ENCODE data around the gene POU6F1. TPM values are rescaled to one million over a fixed set of nuclear protein-coding genes. Genes with fewer than 3 reads are reported as not detected.

POU6F1 gene
- polyA plus RNA-seq, 1 donor from 2014 or later, result 3.2 TPM

DNA sequence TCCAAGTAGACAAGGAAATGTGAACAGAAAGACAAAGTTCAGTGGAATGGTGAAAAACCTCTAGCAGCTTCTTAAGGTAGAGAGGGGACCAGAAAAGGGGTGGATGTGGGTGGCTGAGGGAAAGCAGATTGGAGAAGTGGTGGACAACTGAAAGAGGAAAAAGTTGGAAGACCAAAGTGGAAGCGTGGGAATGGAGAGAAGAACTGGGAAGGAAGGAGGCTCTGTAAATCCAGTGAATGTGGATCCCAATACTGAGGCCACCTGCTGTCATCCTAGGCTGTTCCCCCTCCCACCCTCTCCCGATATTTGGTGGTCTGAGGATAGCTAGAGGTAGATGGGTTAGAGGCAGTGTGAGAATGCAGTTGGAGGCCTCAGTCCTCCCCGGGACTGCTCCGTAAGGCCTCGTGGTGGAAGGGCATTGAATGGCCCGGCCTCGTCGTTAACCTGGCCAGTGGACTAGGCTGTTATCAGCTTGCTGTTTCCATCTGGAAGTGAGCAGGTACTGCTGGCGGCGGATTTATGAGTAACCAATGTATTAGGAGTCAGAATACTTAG lies 822 bp upstream of the POU6F1 start:
- Mint-ChIP-seq H3K36me3 (peaks cover 4% of the 10 kb centered on the region), H3K9me3 (no peaks in the 10 kb centered on the region), H3K27ac (peak overlapping the region; percentile 96 to 97 (median 97))

DNA sequence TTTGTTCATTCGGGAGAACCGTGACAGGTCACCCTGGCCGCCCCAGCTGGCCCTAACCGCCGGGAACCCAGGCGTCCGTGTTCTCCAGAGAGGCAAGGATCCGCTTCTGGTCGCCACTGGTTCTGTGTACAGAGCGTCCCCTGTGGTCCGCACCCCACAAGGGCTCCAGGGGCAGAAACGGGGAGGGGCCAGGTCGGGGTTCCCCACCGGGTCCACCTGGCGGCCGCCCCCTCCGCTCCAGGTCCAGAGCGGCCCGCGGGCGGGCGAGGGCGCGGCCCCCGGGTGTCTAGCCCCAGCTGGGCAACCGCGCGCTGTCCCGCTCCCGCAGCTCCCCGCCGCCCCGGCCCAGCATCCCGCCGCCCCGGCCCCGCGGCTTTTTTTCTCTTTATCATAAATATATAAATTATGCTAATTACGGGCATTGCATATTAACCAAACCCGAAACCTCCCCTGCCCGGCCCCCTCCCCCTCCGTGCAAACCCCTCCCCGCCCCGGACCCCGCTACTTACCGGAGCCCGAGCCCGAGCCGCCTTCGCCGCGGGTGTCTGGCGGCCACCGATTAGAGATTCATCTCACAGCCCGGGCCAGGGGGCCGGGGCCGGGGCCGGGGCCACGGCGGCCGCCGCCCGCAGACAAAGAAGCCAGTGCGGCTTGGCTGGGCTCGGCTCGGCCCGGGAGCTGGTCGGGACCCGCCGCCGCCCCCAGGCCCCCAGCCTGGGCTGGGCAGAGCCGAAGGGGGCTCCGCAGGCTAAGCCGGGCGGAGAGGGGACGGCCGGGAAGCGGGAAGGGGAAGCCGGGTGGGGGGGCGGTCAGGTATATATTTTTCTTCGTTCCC lies 512 bp downstream of the POU6F1 start:
- Mint-ChIP-seq H3K4me1 (peaks cover 15 to 19% (median 18%) of the 10 kb centered on the region in 3 donors), H3K36me3 (peaks cover 4% of the 10 kb centered on the region), H3K27me3 (no peaks in the 10 kb centered on the region), H3K4me3 (peak overlapping the region; percentile 94 to 96 (median 96)), H3K9me3 (no peaks in the 10 kb centered on the region), H3K27ac (peak overlapping the region; percentile 94 to 97 (median 96))

More for the DNA sequence above, 822 bp upstream of the POU6F1 start:
- H3K4me1 Mint-ChIP-seq, result peaks cover 15 to 19% (median 18%) of the 10 kb centered on the region in 3 donors
- H3K4me3 Mint-ChIP-seq, result peak overlapping the region; percentile 94 to 96 (median 96)
- no peaks in the 10 kb centered on the region for H3K27me3 Mint-ChIP-seq

DNA sequence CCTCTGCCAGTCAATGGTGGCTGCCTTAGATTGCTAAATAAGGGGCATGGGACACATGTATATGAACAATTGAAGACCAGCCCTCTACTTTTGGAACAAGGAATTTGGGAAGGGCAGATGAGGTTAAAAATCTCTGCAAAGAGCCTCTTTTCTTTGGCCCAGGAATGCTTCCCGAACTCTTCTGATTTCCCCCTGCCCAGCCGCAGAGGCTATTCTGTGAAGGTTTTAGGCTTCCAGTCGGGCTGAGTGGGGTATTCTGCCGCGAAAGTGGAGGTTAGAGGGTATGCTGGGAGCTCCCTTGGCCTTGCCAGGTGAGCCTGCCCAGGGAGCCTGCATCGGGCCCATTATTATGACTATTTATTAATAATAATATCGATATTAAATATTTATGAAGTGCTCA lies 1.2 kb downstream of the POU6F1 start:
- Mint-ChIP-seq H3K4me1 (peaks cover 15 to 19% (median 18%) of the 10 kb centered on the region in 3 donors), H3K4me3 (peak overlapping the region; percentile 71 to 91 (median 88)), H3K27me3 (no peaks in the 10 kb centered on the region), H3K27ac (peak overlapping the region in 2 of 3 donors; percentile 87 to 94), H3K9me3 (no peaks in the 10 kb centered on the region), H3K36me3 (peaks cover 4% of the 10 kb centered on the region)

DNA sequence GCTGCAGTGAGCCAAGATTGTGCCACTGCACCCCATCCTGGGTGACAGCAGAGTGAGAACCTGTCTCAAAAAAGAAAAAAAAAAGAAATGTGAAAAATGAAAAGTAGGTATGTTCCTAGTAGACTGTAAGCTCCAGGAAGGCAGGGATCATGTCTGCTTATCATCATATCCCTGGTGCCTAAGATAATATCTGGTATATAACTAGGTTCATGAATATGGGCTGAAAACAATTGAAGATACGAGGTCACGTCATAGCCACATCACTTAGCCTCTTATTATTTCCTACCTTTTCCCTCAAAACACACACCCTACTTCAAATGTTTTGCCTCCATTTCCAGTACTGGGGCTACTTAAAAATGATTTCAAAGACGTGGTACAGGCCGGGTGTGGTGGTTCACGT lies 3.0 kb downstream of the POU6F1 start:
- Mint-ChIP-seq H3K4me1 (peaks cover 15 to 19% (median 18%) of the 10 kb centered on the region in 3 donors), H3K27me3 (no peaks in the 10 kb centered on the region), H3K27ac (peak overlapping the region; percentile 2 to 84 (median 45)), H3K4me3 (peak overlapping the region in 1 of 4 donors; percentile 49), H3K9me3 (no peaks in the 10 kb centered on the region), H3K36me3 (peaks cover 4% of the 10 kb centered on the region)

DNA sequence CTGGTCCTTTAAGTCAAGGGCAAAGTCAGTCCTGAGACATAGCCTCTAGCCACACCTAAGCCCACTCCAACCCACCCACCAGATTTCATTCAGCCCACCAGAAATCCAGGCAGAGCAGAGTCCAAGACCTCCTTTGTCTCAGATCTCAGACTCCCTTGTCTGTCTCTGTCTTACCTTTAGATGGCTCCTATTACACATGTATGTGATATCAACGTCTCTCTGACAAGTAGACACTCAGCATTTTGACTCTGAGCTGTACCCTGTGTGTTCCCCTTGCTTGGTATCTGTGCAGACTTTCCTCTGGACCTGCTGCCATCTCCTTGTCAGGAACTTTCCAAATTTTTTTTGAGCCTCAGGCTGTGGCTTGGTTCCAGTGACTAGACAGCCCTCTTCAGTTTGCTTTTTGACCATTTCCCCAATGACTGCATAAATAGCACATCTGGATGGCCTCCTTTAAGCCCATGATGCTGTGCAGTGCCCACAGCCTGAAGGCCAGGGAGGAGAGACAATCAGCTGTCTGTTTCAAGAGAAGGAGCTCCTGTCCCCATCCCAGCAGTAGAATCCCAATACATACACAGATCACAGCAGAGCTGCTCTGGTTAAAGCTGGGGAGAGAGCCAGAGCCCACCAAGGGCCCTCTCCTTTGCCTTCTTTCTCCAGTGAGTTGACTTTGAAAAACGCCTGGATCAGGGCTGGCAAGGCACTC lies 7.0 kb downstream of the POU6F1 start:
- no peaks in the 10 kb centered on the region for H3K27me3 Mint-ChIP-seq
- no peak overlapping the region for H3K4me3 Mint-ChIP-seq
- H3K4me1 Mint-ChIP-seq, result peaks cover 0 to 4% (median 3%) of the 10 kb centered on the region in 3 donors
- H3K27ac Mint-ChIP-seq, result peak overlapping the region in 2 of 3 donors; percentile 18 to 29
- H3K9me3 Mint-ChIP-seq, result no peaks in the 10 kb centered on the region
- H3K36me3 Mint-ChIP-seq, result peaks cover 8% of the 10 kb centered on the region

DNA sequence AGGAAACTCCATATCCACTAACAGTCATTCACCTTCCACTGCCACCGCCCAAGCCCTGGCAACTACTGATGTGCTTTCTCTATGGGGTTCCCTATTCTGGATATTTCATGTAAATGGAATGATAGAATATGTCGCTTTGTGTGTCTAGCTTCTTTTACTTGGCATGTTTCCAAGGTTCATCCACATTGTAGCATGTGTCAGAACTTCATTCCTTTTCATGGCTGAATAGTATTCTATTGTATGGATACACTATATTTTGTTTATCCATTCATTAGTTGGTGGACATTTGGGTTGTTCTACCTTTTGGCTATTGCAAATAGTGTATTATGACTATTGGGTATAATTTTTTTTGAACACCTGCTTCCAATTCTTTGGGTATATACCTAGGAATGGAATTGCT lies 8.6 kb downstream of the POU6F1 start:
- H3K4me3 Mint-ChIP-seq, result no peak overlapping the region
- no peaks in the 10 kb centered on the region for H3K27me3 Mint-ChIP-seq
- H3K9me3 Mint-ChIP-seq, result no peaks in the 10 kb centered on the region
- peaks cover 4% of the 10 kb centered on the region for H3K36me3 Mint-ChIP-seq
- peaks cover 0 to 2% (median 0%) of the 10 kb centered on the region in 3 donors for H3K4me1 Mint-ChIP-seq
- no peak overlapping the region for H3K27ac Mint-ChIP-seq

DNA sequence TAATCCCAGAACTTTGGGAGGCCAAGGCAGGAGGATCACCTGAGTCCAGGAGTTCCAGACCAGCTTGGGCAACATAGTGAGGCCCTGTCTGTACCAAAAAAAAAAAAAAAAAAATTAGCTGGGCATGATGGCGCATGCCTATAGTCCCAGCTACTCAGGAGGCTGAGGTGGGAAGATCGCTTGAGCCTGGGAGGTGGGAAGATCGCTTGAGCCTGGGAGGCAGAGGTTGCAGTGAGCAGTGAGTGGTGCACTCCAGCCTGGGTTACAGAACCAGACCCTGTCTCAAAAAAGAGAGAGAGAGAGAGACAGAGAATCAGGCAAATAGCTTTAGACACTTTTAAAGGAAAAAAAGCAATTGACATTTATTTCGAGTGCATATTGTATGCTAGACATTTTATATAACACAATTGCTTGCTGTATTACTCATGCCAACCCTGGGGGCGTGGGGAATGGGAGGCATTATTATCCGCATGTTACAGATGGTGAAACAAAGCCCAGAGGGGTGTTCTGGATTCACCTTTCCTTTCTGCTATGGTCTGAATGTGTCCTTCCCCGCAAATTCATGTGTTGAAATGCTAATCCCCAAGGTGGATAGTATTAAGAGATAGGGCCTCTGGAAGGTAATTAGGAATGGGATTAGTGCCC lies 9.7 kb downstream of the POU6F1 start:
- Mint-ChIP-seq H3K27ac (peak overlapping the region in 1 of 3 donors; percentile 6), H3K9me3 (no peaks in the 10 kb centered on the region), H3K4me1 (no peaks in the 10 kb centered on the region), H3K36me3 (peaks cover 4% of the 10 kb centered on the region), H3K4me3 (no peak overlapping the region), H3K27me3 (no peaks in the 10 kb centered on the region)

DNA sequence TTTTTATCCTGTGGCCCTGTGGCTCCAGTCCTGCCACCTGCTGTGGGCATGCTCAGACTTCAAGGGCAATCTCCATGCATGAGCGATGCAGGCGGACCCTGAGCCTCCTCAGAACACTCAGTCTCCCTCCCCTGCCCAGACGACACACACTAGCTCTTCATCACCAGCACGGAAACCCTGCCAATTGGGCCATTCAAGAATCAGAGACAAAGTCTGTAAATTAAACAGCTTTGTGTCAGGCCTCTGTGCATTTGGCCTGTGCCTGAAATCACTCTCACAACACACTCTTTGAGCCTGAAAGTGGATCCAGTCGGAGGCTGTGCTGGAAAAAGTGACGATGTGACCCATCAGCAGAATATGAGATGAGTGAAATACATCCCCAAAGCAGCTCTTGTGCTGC lies 12.5 kb downstream of the POU6F1 start:
- Mint-ChIP-seq H3K27ac (no peak overlapping the region), H3K4me3 (no peak overlapping the region), H3K27me3 (no peaks in the 10 kb centered on the region), H3K36me3 (peaks cover 4% of the 10 kb centered on the region), H3K9me3 (no peaks in the 10 kb centered on the region), H3K4me1 (no peaks in the 10 kb centered on the region)

DNA sequence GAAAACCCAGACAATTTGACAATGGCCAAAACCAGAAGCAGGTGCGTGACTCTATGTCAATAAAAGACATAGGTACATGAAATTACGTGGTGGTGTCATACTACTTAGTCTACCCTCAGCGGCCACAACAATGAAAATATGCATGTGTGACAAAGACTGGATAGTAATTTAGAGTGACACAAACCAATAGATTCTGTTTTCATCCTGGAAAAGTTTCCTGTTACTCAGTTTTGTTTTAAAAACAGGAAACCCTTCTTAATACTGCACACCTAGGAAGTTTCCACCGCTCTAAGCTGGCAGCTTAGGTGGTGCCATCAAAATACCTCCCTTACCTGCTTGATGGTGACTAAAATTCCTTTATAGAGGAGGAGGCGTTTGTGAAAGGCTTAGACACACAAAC lies 15.1 kb downstream of the POU6F1 start:
- Mint-ChIP-seq H3K27ac (no peak overlapping the region), H3K27me3 (no peaks in the 10 kb centered on the region), H3K4me3 (no peak overlapping the region), H3K36me3 (no peaks in the 10 kb centered on the region), H3K4me1 (no peaks in the 10 kb centered on the region), H3K9me3 (no peaks in the 10 kb centered on the region)

DNA sequence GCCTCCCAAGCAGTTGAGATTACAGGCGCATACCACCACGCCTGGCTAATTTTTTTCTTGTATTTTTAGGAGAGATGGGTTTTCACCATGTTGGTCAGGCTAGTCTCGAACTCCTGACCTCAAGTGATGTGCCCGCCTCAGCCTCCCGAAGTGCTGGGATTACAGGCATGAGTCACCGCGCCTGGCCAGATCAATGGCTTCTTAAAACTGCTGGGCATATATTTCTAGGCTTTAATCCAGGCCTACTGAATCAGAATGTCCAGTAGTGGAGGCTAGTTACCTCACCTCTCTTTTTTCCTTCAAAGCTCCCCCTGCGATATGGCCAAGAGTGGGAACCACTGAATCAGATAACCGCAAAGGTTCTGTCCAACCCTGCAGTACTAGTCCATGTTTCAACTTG lies 17.1 kb downstream of the POU6F1 start:
- Mint-ChIP-seq H3K9me3 (no peaks in the 10 kb centered on the region), H3K4me3 (no peak overlapping the region), H3K27me3 (no peaks in the 10 kb centered on the region), H3K36me3 (no peaks in the 10 kb centered on the region), H3K27ac (no peak overlapping the region), H3K4me1 (no peaks in the 10 kb centered on the region)

DNA sequence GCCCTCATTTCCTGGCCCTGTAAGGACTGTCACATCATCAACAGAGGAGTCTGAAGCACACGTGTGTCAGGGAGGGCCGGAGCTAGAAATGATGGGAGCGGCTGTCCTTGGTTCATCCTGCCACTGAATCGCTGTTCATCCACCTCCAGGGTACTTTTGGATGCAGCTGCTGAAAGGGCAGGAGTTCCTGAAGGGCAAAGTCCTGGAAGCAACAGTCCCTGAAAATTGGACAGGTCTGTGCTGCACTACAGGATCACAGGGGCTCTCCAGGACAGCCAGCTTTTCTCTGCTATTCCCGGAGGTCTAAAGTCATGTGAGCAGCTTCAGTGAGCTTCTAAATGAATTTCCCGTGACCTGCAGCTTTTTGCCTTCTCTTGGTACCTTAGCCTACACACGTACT lies 17.7 kb downstream of the POU6F1 start:
- H3K4me3 Mint-ChIP-seq, result no peak overlapping the region
- H3K36me3 Mint-ChIP-seq, result no peaks in the 10 kb centered on the region
- H3K27me3 Mint-ChIP-seq, result no peaks in the 10 kb centered on the region
- no peaks in the 10 kb centered on the region for H3K9me3 Mint-ChIP-seq
- peak overlapping the region in 1 of 3 donors; percentile 53 for H3K27ac Mint-ChIP-seq
- H3K4me1 Mint-ChIP-seq, result no peaks in the 10 kb centered on the region

DNA sequence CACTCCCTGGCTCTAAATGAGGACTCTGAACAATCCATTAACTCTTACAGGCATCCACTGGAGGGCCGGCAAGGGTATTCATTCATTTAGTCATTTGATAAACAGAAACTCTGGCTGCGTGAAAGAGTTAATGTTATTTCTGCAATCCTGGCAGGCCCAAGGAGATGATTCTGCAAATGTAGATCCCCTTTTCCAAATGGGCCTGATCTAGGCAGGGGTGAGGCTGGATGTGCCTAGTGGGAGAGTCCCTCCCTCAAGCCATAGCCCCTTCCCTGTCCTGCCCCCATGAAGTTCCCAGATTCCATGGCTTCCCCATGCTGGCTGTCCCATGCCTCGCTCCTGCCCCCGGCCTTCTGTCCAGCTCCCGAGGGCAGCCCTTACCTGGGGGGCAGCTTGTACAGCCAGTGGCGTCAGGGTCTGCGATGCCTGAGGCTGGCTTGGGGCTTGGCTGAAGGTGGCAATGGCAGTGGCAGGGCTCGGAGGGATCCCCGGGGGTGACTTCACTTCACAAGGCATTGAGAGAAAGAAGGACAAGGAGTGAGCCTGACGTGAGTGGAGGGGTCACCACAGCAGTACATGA lies 18.4 kb downstream of the POU6F1 start:
- H3K4me1 Mint-ChIP-seq, result no peaks in the 10 kb centered on the region
- no peak overlapping the region for H3K27ac Mint-ChIP-seq
- no peaks in the 10 kb centered on the region for H3K9me3 Mint-ChIP-seq
- H3K36me3 Mint-ChIP-seq, result no peaks in the 10 kb centered on the region
- no peaks in the 10 kb centered on the region for H3K27me3 Mint-ChIP-seq
- no peak overlapping the region for H3K4me3 Mint-ChIP-seq

DNA sequence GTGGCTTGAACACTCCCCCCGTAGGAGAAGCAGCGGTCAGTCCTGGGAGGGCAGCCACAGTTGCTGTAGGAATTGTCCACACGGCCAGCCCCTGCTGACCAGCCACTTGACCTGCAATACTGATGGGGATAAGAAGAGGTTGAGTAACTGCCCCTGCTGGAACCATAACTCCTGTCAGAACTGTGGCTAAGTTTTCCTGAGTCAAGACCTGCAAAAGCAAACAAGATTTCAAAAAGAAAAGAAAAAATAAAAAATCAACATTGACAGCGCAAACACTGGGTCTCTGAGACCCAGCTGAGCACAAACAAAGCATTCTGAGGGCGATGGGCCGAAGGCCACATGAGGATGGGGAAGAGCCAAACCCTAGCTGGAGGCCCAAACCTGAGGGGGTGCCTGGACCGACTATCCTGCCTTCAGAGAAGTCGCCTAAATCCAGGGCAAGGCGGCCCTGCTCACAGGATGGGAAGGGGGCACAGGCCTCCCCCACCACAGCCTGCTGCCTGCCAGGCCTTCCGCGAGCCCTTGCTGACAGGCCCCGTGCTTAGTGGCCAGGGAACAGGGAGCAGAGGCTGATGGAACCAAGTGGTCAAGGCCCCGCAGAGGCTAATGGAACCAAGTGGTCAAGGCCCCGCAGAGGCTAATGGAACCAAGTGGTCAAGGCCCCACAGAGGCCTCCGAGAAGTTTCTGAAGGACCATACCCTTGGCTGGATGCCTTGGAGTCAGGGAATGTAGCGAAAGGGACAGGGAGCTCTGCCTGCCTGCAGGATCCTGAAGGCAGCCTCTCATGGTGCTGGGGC lies 19.1 kb downstream of the POU6F1 start:
- Mint-ChIP-seq H3K27me3 (no peaks in the 10 kb centered on the region), H3K4me1 (no peaks in the 10 kb centered on the region), H3K36me3 (peaks cover 1% of the 10 kb centered on the region), H3K4me3 (no peak overlapping the region), H3K9me3 (no peaks in the 10 kb centered on the region), H3K27ac (no peak overlapping the region)

Measured in IgD-negative memory B cell (primary cell).